ENCODE data around the gene CYP27A1. TPM values are rescaled to one million over a fixed set of nuclear protein-coding genes. Genes with fewer than 3 reads are reported as not detected.

Gene CYP27A1
- total RNA-seq, 1 donor from 2014 or later: 16.4 TPM

- DNase-seq (ENCODE audit: low spot score): no peak
These were observed 77.0 kb downstream of the CYP27A1 start for GRCh38 chr2:218858671-218859555.

- DNase-seq (ENCODE audit: low spot score): no peak
These were observed 77.6 kb downstream of the CYP27A1 start, which contains the start of gene WNT6 for GRCh38 chr2:218859556-218859987. WNT6 (plus strand) TSS chr2:218859805; CDS start chr2:218860038, 233 bp downstream.

GRCh38 chr2:218859988-218860831 is 78.3 kb downstream of the CYP27A1 start:
- DNase-seq (ENCODE audit: low spot score): no peak

GRCh38 chr2:218860950-218861381 is 79.0 kb downstream of the CYP27A1 start:
- no peak for DNase-seq (ENCODE audit: low spot score)

GRCh38 chr2:218861645-218862318 is 79.8 kb downstream of the CYP27A1 start:
- DNase-seq (ENCODE audit: low spot score): no peak

- no peak for DNase-seq (ENCODE audit: low spot score)
These were observed 81.1 kb downstream of the CYP27A1 start for GRCh38 chr2:218863021-218863520.

Other genes with a start within 250 kb of the CYP27A1 start
- 24.8 TPM for gene USP37, start 213.8 kb upstream of the CYP27A1 start, total RNA-seq
- 59.6 TPM for gene CNOT9, start 213.3 kb upstream of the CYP27A1 start, total RNA-seq
- 3.9 TPM for gene PLCD4, start 174.2 kb upstream of the CYP27A1 start, total RNA-seq
- gene ZNF142, start 122.5 kb upstream of the CYP27A1 start, total RNA-seq: 35.4 TPM
- gene BCS1L, start 122.5 kb upstream of the CYP27A1 start, total RNA-seq: 48.2 TPM
- gene RNF25, start 110.1 kb upstream of the CYP27A1 start, total RNA-seq: 33.7 TPM
- 55.4 TPM for gene STK36, start 110.1 kb upstream of the CYP27A1 start, total RNA-seq
- gene TTLL4, start 71.3 kb upstream of the CYP27A1 start, total RNA-seq: 39.1 TPM
- not detected for gene PRKAG3, start 49.7 kb downstream of the CYP27A1 start, total RNA-seq
- 0.78 TPM for gene WNT6, start 77.7 kb downstream of the CYP27A1 start, total RNA-seq
- gene WNT10A, start 98.7 kb downstream of the CYP27A1 start, total RNA-seq: 4.0 TPM
- gene CDK5R2, start 177.5 kb downstream of the CYP27A1 start, total RNA-seq: not detected
- not detected for gene FEV, start 203.0 kb downstream of the CYP27A1 start, total RNA-seq
- not detected for gene CRYBA2, start 211.3 kb downstream of the CYP27A1 start, total RNA-seq